Gastrocnemius medialis (tissue), 4 donors: Measurements from ENCODE around the gene MYL5. TPM values are rescaled to one million over a fixed set of nuclear protein-coding genes. Genes with fewer than 3 reads are reported as not detected.
"Not testable (repeated sequence)": the region's sequence is repeated elsewhere in the genome, so short reads cannot be mapped to it uniquely, and the experiment has no call there.

ENCODE experiments used
- ATAC-seq, 2 donors: fragments of 150-250 bp; one replicate each; pipeline ENCODE4 v1.9.1; 2016
- DNase-seq, 2 donors: peaks; one replicate each; pipeline ENCODE4 v3.0.0-alpha.2; 2019
- H3K27ac ChIP-seq, 4 donors: fragments of 200-600 bp; sonication (generic); 1 replicate in 1 of 4; 2 replicates in 3 of 4; pipeline ENCODE4 v1.5.1; 2016 to 2018; ENCODE audit warnings: mild to moderate bottlenecking in 2 of 4, moderate library complexity in 1 of 4
- H3K27me3 ChIP-seq, 3 donors: fragments of 200-600 bp; sonication (generic) in 2 of 3; 1 replicate in 1 of 3; 2 replicates in 2 of 3; pipeline versions ENCODE4 v1.5.1 to v1.6.0; 2016 to 2019; ENCODE audit warnings: mild to moderate bottlenecking in 1 of 3, moderate library complexity in 1 of 3
- H3K36me3 ChIP-seq, 2 donors: fragments of 200-600 bp; sonication (generic) in 1 of 2; one replicate each; pipeline ENCODE4 v1.5.1; 2017 to 2018
- H3K4me1 ChIP-seq, 2 donors: fragments of 200-600 bp; sonication (generic) in 1 of 2; one replicate each; pipeline ENCODE4 v1.5.1; 2016 to 2017; ENCODE audit warnings: mild to moderate bottlenecking in 2 of 2
- H3K4me3 ChIP-seq, 4 donors: fragments of 200-600 bp; sonication (generic) in 3 of 4; 1 replicate in 1 of 4; 2 replicates in 3 of 4; pipeline ENCODE4 v1.5.1; 2016 to 2019; ENCODE audit warnings: mild to moderate bottlenecking in 2 of 4
- H3K9me3 ChIP-seq, 3 donors: fragments of 200-600 bp; sonication (generic) in 2 of 3; 1 replicate in 1 of 3; 2 replicates in 2 of 3; pipeline ENCODE4 v1.5.1; 2016 to 2019
- CTCF ChIP-seq, 5 experiments: fragments of 450-650 bp in 3 of 5; fragments of 200-600 bp in 2 of 5; sonication (generic) in 2 of 5; IDR thresholded peaks in 4 of 5; conservative IDR thresholded peaks in 1 of 5; 1 replicate in 4 of 5; 2 replicates in 1 of 5; pipeline ENCODE4 v1.5.1; 2016 to 2019; ENCODE audit warnings: antibody characterized with exemption in 5 of 5, mild to moderate bottlenecking in 3 of 5, moderate library complexity in 3 of 5
- POLR2A ChIP-seq, 2 donors: fragments of 450-650 bp; IDR thresholded peaks; one replicate each; pipeline ENCODE4 v1.6.1; 2017; ENCODE audit warnings: antibody characterized with exemption in 2 of 2, mild to moderate bottlenecking in 2 of 2, moderate library complexity in 2 of 2
- in situ Hi-C, 4 donors: fragments of 200-750 bp; cut with MboI; loops; one replicate each; pipeline versions ENCODE4 v1.15.0 to v1.8.0; 2017; ENCODE audit warnings: low sequenced_read_pairs in 4 of 4
- intact Hi-C: fragments of 100-400 bp; cut with DNase I; formaldehyde crosslinking; loops from one replicate; pipeline ENCODE4 v1.15.1; 2023; ENCODE audit warnings: low total_unique reads
- total RNA-seq, 4 donors: library from RNA; depleted of rRNA; stranded (reverse); fragments of >200 nt; gene quantifications; one replicate each; pipeline versions ENCODE4 v1.1.0 to v1.2.3, GENCODE V29; 2016

MYL5 gene
- total RNA-seq, 4 donors from 2014 or later = 1.3 to 20.3 (median 3.6) TPM

- Histone ChIP-seq H3K9me3 (no peaks in the 10 kb centered on the region), H3K4me3 (no peak overlapping the region), H3K27ac (no peak overlapping the region), H3K4me1 (peaks cover 0 to 4% of the 10 kb centered on the region in 2 donors), H3K27me3 (peaks cover 27 to 50% (median 47%) of the 10 kb centered on the region in 3 donors), H3K36me3 (peaks cover 0 to 8% of the 10 kb centered on the region in 2 donors)
- in situ Hi-C loops = no loop called here
- no peak for TF ChIP-seq CTCF (IDR thresholded peaks at IDR 0.05 in 4 of 5, conservative IDR thresholded peaks at IDR 0.05 in 1 of 5)
- intact Hi-C loops = no loop called here
- no peak for ATAC-seq
- no peak for DNase-seq
Observed at GRCh38 chr4:666436-666810, 7.9 kb upstream of the MYL5 start.

GRCh38 chr4:666822-667544, 7.4 kb upstream of the MYL5 start:
- H3K4me1 ChIP-seq = peaks cover 0 to 4% of the 10 kb centered on the region in 2 donors
- H3K9me3 ChIP-seq = no peaks in the 10 kb centered on the region
- intact Hi-C loops (no loop called here), in situ Hi-C loops (no loop called here)
- DNase-seq = no peak
- H3K27me3 ChIP-seq = peaks cover 26 to 47% (median 44%) of the 10 kb centered on the region in 3 donors
- H3K4me3 ChIP-seq = no peak overlapping the region
- TF ChIP-seq CTCF (IDR thresholded peaks at IDR 0.05 in 4 of 5, conservative IDR thresholded peaks at IDR 0.05 in 1 of 5) (no peak), POLR2A (IDR thresholded peaks at IDR 0.05) (no peak)
- no peak overlapping the region for H3K27ac ChIP-seq
- ATAC-seq = no peak
- H3K36me3 ChIP-seq = peaks cover 0 to 14% of the 10 kb centered on the region in 2 donors

- H3K4me1 ChIP-seq = peaks cover 0 to 4% of the 10 kb centered on the region in 2 donors
- H3K27ac ChIP-seq = no peak overlapping the region
- in situ Hi-C loops (no loop called here), intact Hi-C loops (no loop called here)
- DNase-seq (no peak), ATAC-seq (no peak)
- no peak overlapping the region for H3K4me3 ChIP-seq
- peaks cover 0 to 19% of the 10 kb centered on the region in 2 donors for H3K36me3 ChIP-seq
- peaks cover 24 to 43% (median 40%) of the 10 kb centered on the region in 3 donors for H3K27me3 ChIP-seq
- TF ChIP-seq POLR2A (IDR thresholded peaks at IDR 0.05) = no peak
- TF ChIP-seq CTCF (IDR thresholded peaks at IDR 0.05 in 4 of 5, conservative IDR thresholded peaks at IDR 0.05 in 1 of 5) = no peak
- no peaks in the 10 kb centered on the region for H3K9me3 ChIP-seq
Observed at GRCh38 chr4:667545-667925, 6.8 kb upstream of the MYL5 start.

- Histone ChIP-seq H3K36me3 (peaks cover 0 to 23% of the 10 kb centered on the region in 2 donors), H3K27me3 (peaks cover 20 to 36% (median 34%) of the 10 kb centered on the region in 3 donors)
- in situ Hi-C loops, H3K9me3 ChIP-seq, intact Hi-C loops, H3K4me1 ChIP-seq, H3K27ac ChIP-seq, ATAC-seq, H3K4me3 ChIP-seq, DNase-seq: not testable (repeated sequence)
Observed at GRCh38 chr4:668219-668618, 6.1 kb upstream of the MYL5 start.

GRCh38 chr4:669806-670559, 4.4 kb upstream of the MYL5 start:
- H3K27ac ChIP-seq, H3K4me3 ChIP-seq, DNase-seq, ATAC-seq, H3K9me3 ChIP-seq: not testable (repeated sequence)
- in situ Hi-C loops = loop anchor here in 1 of 4 donors (10.0 kb wide), 1 partner anchor 115 kb away; no protein-coding TSS in a partner anchor
- intact Hi-C loops = loop anchor here (5.0 to 10.0 kb wide), 2 partner anchors 175 to 262 kb away; partner anchors contain the start of genes GAK, PIGG, TMEM175 and ZNF721
- H3K36me3 ChIP-seq = peaks cover 0 to 23% of the 10 kb centered on the region in 2 donors
- peaks cover 6 to 19% (median 18%) of the 10 kb centered on the region in 3 donors for H3K27me3 ChIP-seq
- peaks cover 9 to 14% of the 10 kb centered on the region in 2 donors for H3K4me1 ChIP-seq
